Measurements from ENCODE around the gene CPEB4.

CPEB4 gene

DNA sequence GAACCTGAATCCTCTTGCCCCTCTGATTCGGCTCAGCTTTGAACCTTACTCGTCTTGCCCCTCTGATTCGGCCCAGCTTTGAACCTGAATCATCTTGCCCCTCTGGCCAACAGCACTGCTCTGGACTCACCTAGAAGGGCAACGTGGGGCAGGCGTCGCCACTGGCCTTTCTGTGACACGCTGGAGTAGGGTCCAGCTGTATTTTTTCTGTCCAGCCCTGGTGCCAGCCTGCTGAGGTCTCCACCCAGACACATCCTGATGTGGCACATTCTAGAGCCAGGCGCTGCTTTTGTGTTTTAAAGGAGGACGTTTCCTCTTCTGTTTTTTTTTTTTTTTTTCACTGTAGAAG is 15.2 kb upstream of the CPEB4 start:
- Histone ChIP-seq H3K4ac (ENCODE audit: low read length) (no peak overlapping the region), H2BK5ac (ENCODE audit: low read length) (no peak overlapping the region), H3K14ac (ENCODE audit: low read length) (no peak overlapping the region), H3K9ac (ENCODE audit: low read depth, low read length, poor library complexity) (no peak overlapping the region), H3K4me1 (ENCODE audit: control insufficient read depth in 2 of 2, insufficient read depth in 1 of 2, low read depth in 1 of 2, low read length in 2 of 2) (peaks cover 3 to 4% of the 10 kb centered on the region in 2 donors), H2BK12ac (ENCODE audit: low read length) (no peak overlapping the region), H3K4me3 (ENCODE audit: low read length in 2 of 2) (no peak overlapping the region), H3K9me3 (replicated peaks in 1 of 2; ENCODE audit: control insufficient read depth in 2 of 2, insufficient read depth in 1 of 2, low read depth in 1 of 2, low read length in 2 of 2) (peaks cover 0 to under 1% of the 10 kb centered on the region in 2 donors), H2BK120ac (ENCODE audit: low read depth, low read length) (no peak overlapping the region), H2BK15ac (ENCODE audit: low read length) (no peak overlapping the region), H2AFZ (ENCODE audit: low read length) (no peak overlapping the region), H3K36me3 (replicated peaks in 1 of 2; ENCODE audit: control insufficient read depth in 2 of 2, insufficient read depth in 2 of 2, low read length in 2 of 2) (no peaks in the 10 kb centered on the region), H4K8ac (ENCODE audit: low read depth, low read length) (no peak overlapping the region), H3K79me1 (ENCODE audit: low read depth, low read length) (no peaks in the 10 kb centered on the region), H4K91ac (ENCODE audit: low read depth, low read length, poor library complexity) (no peak overlapping the region), H3K27me3 (ENCODE audit: control insufficient read depth in 3 of 3, insufficient read depth in 3 of 3, low read depth in 1 of 3, low read length in 3 of 3) (no peaks in the 10 kb centered on the region), H3K18ac (ENCODE audit: low read length) (peak overlapping the region; percentile 66), H3K27ac (replicated peaks; ENCODE audit: low read length) (no peak overlapping the region), H3K4me2 (ENCODE audit: insufficient read depth, low read length, poor library complexity, severe bottlenecking) (no peak overlapping the region), H2AK5ac (ENCODE audit: low read depth, low read length) (no peak overlapping the region), H3K23ac (ENCODE audit: low read depth, low read length, poor library complexity) (no peak overlapping the region)
- WGBS, 2 donors (ENCODE audit: extremely low coverage in 2 of 2, insufficient read length in 2 of 2, insufficient replicate concordance in 1 of 2) = no CpG with 5 or more reads among the region's 9 CpGs
- no peak for DNase-seq (ENCODE audit: low spot score)

DNA sequence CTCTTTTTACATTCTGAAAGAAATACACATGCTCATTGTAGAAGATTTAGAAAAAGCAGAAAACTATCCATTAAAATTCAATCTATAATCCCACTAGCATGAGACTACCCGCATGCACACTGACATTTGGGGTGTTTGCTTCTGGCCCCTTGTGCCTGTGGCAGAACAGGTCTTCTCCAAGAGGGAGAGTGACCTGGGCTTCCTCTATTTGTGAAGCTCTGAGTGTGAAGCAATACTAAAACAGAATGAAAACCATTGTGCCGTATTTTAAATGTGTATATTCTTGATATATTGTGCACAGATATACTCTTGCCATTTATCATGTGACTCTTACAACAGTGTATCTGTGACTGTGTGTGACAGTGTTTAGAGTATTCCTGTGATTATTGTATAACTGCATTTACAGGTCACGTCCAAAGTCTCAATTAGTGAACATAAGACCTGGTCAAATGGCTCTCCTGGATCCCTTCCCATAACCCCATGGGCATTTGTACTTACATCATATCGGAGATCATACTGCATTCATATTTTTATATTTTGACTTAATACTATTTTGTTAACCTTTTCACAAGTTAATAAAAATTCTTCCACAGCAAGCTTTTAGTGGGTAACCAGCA is 14.7 kb upstream of the CPEB4 start:
- H3K4me1 ChIP-seq (ENCODE audit: control insufficient read depth in 2 of 2, insufficient read depth in 1 of 2, low read depth in 1 of 2, low read length in 2 of 2) = peaks cover 2 to 4% of the 10 kb centered on the region in 2 donors
- WGBS, 2 donors (ENCODE audit: extremely low coverage in 2 of 2, insufficient read length in 2 of 2, insufficient replicate concordance in 1 of 2) = no CpG with 5 or more reads among the region's 4 CpGs
- no peak overlapping the region for H2AFZ ChIP-seq (ENCODE audit: low read length)
- H3K4ac ChIP-seq (ENCODE audit: low read length) = no peak overlapping the region
- H3K4me2 ChIP-seq (ENCODE audit: insufficient read depth, low read length, poor library complexity, severe bottlenecking) = no peak overlapping the region
- no peak for DNase-seq (ENCODE audit: low spot score)
- H3K27me3 ChIP-seq (ENCODE audit: control insufficient read depth in 3 of 3, insufficient read depth in 3 of 3, low read depth in 1 of 3, low read length in 3 of 3) = peaks cover 0 to 1% (median 0%) of the 10 kb centered on the region in 3 experiments
- no peak overlapping the region for H3K4me3 ChIP-seq (ENCODE audit: low read length in 2 of 2)
- no peak overlapping the region for H2BK15ac ChIP-seq (ENCODE audit: low read length)
- H3K79me1 ChIP-seq (ENCODE audit: low read depth, low read length) = no peaks in the 10 kb centered on the region
- H3K14ac ChIP-seq (ENCODE audit: low read length) = no peak overlapping the region
- H3K9ac ChIP-seq (ENCODE audit: low read depth, low read length, poor library complexity) = no peak overlapping the region
- no peak overlapping the region for H3K23ac ChIP-seq (ENCODE audit: low read depth, low read length, poor library complexity)
- H2AK5ac ChIP-seq (ENCODE audit: low read depth, low read length) = no peak overlapping the region
- no peak overlapping the region for H2BK5ac ChIP-seq (ENCODE audit: low read length)
- H4K8ac ChIP-seq (ENCODE audit: low read depth, low read length) = no peak overlapping the region
- no peak overlapping the region for H4K91ac ChIP-seq (ENCODE audit: low read depth, low read length, poor library complexity)
- no peak overlapping the region for H2BK12ac ChIP-seq (ENCODE audit: low read length)
- no peak overlapping the region for H3K27ac ChIP-seq (replicated peaks; ENCODE audit: low read length)
- no peaks in the 10 kb centered on the region for H3K36me3 ChIP-seq (replicated peaks in 1 of 2; ENCODE audit: control insufficient read depth in 2 of 2, insufficient read depth in 2 of 2, low read length in 2 of 2)
- H2BK120ac ChIP-seq (ENCODE audit: low read depth, low read length) = no peak overlapping the region
- H3K9me3 ChIP-seq (replicated peaks in 1 of 2; ENCODE audit: control insufficient read depth in 2 of 2, insufficient read depth in 1 of 2, low read depth in 1 of 2, low read length in 2 of 2) = no peaks in the 10 kb centered on the region
- no peak overlapping the region for H3K18ac ChIP-seq (ENCODE audit: low read length)

DNA sequence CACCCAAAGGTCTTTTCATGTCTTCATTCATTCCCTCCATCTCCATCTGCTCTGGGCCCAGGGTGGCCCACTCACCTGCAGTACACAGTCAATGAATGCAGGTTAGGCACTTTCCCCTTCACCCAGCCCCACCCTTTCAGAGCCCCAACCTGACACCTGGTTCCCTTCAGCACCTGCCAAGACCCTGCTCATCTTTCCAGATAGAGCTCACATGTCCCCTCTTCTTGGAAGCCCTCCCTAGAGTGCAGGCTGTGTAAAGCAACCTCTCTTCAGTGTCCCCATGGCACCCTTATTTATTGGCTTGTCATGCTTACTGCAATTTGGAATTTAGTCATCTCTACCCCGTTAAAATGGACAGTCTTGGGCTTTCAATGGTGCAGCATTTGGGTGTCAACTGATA is 13.0 kb upstream of the CPEB4 start:
- no peak overlapping the region for H2BK120ac ChIP-seq (ENCODE audit: low read depth, low read length)
- WGBS, 2 donors (ENCODE audit: extremely low coverage in 2 of 2, insufficient read length in 2 of 2, insufficient replicate concordance in 1 of 2) = no CpG with 5 or more reads among the region's 1 CpG
- no peak overlapping the region for H3K4me2 ChIP-seq (ENCODE audit: insufficient read depth, low read length, poor library complexity, severe bottlenecking)

DNA sequence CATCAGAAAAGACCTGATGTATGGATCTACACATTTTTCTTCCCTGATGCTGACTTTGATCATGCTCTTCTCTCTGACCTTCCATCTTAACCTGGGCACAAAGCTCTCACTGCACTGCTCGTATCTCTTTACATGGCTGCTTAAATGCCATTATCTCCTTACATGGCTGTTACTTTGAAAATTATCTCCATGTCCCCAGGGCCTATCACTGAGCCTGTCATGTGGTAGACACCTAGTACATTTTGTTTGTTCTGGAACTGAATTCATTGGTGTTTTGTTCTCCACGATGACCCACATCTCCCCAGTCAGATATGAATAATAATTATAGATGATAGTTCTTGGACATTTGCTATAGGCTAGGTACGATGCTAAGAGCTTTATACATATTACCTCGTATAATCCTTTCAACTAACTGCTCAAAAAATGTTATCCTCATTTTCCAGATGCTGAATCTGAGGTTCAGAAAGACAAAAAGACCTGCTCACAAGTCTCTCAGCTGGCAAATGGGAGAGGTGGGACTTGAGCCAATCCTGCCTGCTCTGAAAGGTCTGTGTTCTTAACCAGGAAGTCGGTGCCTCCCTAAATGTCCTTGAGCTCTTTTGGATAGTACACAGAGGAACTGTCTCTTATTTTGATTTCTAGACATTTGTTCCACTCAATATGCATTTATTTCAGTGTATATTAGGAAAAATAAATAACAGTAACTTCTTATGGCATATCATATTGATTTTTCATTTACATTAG is 9.8 kb upstream of the CPEB4 start:
- H3K18ac ChIP-seq (ENCODE audit: low read length) = no peak overlapping the region
- H3K14ac ChIP-seq (ENCODE audit: low read length) = no peak overlapping the region
- no peak overlapping the region for H2BK12ac ChIP-seq (ENCODE audit: low read length)
- H3K4ac ChIP-seq (ENCODE audit: low read length) = no peak overlapping the region
- no peak for DNase-seq (ENCODE audit: low spot score)
- no peak overlapping the region for H3K4me2 ChIP-seq (ENCODE audit: insufficient read depth, low read length, poor library complexity, severe bottlenecking)
- no peaks in the 10 kb centered on the region for H3K4me1 ChIP-seq (ENCODE audit: control insufficient read depth in 2 of 2, insufficient read depth in 1 of 2, low read depth in 1 of 2, low read length in 2 of 2)
- H3K79me1 ChIP-seq (ENCODE audit: low read depth, low read length) = no peaks in the 10 kb centered on the region
- no peak overlapping the region for H2AK5ac ChIP-seq (ENCODE audit: low read depth, low read length)
- peaks cover 0 to 11% (median 0%) of the 10 kb centered on the region in 3 experiments for H3K27me3 ChIP-seq (ENCODE audit: control insufficient read depth in 3 of 3, insufficient read depth in 3 of 3, low read depth in 1 of 3, low read length in 3 of 3)
- no peak overlapping the region for H3K23ac ChIP-seq (ENCODE audit: low read depth, low read length, poor library complexity)
- no peak overlapping the region for H3K4me3 ChIP-seq (ENCODE audit: low read length in 2 of 2)
- H2BK5ac ChIP-seq (ENCODE audit: low read length) = no peak overlapping the region
- no peak overlapping the region for H2BK120ac ChIP-seq (ENCODE audit: low read depth, low read length)
- H2AFZ ChIP-seq (ENCODE audit: low read length) = no peak overlapping the region
- H3K9me3 ChIP-seq (replicated peaks in 1 of 2; ENCODE audit: control insufficient read depth in 2 of 2, insufficient read depth in 1 of 2, low read depth in 1 of 2, low read length in 2 of 2) = no peaks in the 10 kb centered on the region
- no peak overlapping the region for H4K8ac ChIP-seq (ENCODE audit: low read depth, low read length)
- H4K91ac ChIP-seq (ENCODE audit: low read depth, low read length, poor library complexity) = no peak overlapping the region
- no peak overlapping the region for H3K27ac ChIP-seq (replicated peaks; ENCODE audit: low read length)
- no peaks in the 10 kb centered on the region for H3K36me3 ChIP-seq (replicated peaks in 1 of 2; ENCODE audit: control insufficient read depth in 2 of 2, insufficient read depth in 2 of 2, low read length in 2 of 2)
- WGBS, 2 donors (ENCODE audit: extremely low coverage in 2 of 2, insufficient read length in 2 of 2, insufficient replicate concordance in 1 of 2) = no CpG with 5 or more reads among the region's 5 CpGs
- H2BK15ac ChIP-seq (ENCODE audit: low read length) = no peak overlapping the region
- H3K9ac ChIP-seq (ENCODE audit: low read depth, low read length, poor library complexity) = no peak overlapping the region

More for the DNA sequence above, 13.0 kb upstream of the CPEB4 start:
- no peaks in the 10 kb centered on the region for H3K79me1 ChIP-seq (ENCODE audit: low read depth, low read length)
- no peaks in the 10 kb centered on the region for H3K36me3 ChIP-seq (replicated peaks in 1 of 2; ENCODE audit: control insufficient read depth in 2 of 2, insufficient read depth in 2 of 2, low read length in 2 of 2)
- H3K4ac ChIP-seq (ENCODE audit: low read length) = no peak overlapping the region
- H3K23ac ChIP-seq (ENCODE audit: low read depth, low read length, poor library complexity) = no peak overlapping the region
- no peak overlapping the region for H2BK12ac ChIP-seq (ENCODE audit: low read length)
- H4K8ac ChIP-seq (ENCODE audit: low read depth, low read length) = no peak overlapping the region
- no peak for DNase-seq (ENCODE audit: low spot score)
- H2BK5ac ChIP-seq (ENCODE audit: low read length) = no peak overlapping the region
- H2AK5ac ChIP-seq (ENCODE audit: low read depth, low read length) = no peak overlapping the region
- no peak overlapping the region for H3K14ac ChIP-seq (ENCODE audit: low read length)
- peaks cover 0 to 2% of the 10 kb centered on the region in 2 donors for H3K4me1 ChIP-seq (ENCODE audit: control insufficient read depth in 2 of 2, insufficient read depth in 1 of 2, low read depth in 1 of 2, low read length in 2 of 2)
- no peak overlapping the region for H3K18ac ChIP-seq (ENCODE audit: low read length)
- H3K27ac ChIP-seq (replicated peaks; ENCODE audit: low read length) = no peak overlapping the region
- H3K9me3 ChIP-seq (replicated peaks in 1 of 2; ENCODE audit: control insufficient read depth in 2 of 2, insufficient read depth in 1 of 2, low read depth in 1 of 2, low read length in 2 of 2) = no peaks in the 10 kb centered on the region
- H4K91ac ChIP-seq (ENCODE audit: low read depth, low read length, poor library complexity) = no peak overlapping the region
- H2AFZ ChIP-seq (ENCODE audit: low read length) = no peak overlapping the region
- H3K9ac ChIP-seq (ENCODE audit: low read depth, low read length, poor library complexity) = no peak overlapping the region
- no peak overlapping the region for H2BK15ac ChIP-seq (ENCODE audit: low read length)
- peaks cover 0 to 3% (median 0%) of the 10 kb centered on the region in 3 experiments for H3K27me3 ChIP-seq (ENCODE audit: control insufficient read depth in 3 of 3, insufficient read depth in 3 of 3, low read depth in 1 of 3, low read length in 3 of 3)
- no peak overlapping the region for H3K4me3 ChIP-seq (ENCODE audit: low read length in 2 of 2)
